Omental fat pad (tissue), 4 donors: Measurements from ENCODE around the gene BMAL1. TPM values are rescaled to one million over a fixed set of nuclear protein-coding genes. Genes with fewer than 3 reads are reported as not detected.

Experiments used
- ATAC-seq: fragments of 150-250 bp; one replicate; pipeline ENCODE4 v1.9.1; 2016; ENCODE audit warnings: mild to moderate bottlenecking, moderate library complexity; ENCODE audit not compliant: low FRiP score
- DNase-seq: peaks from one replicate; pipeline ENCODE4 v3.0.0-alpha.2; 2019; ENCODE audit warnings: low spot score
- total RNA-seq, 4 donors: library from RNA; depleted of rRNA; stranded (reverse); fragments of >200 nt; gene quantifications; one replicate each; pipeline ENCODE4 v1.1.0, GENCODE V29; 2016
- TF ChIP-seq, protein P1 (sequence below), 3 donors: fragments of 450-650 bp; IDR thresholded peaks; one replicate each; pipeline ENCODE4 v1.5.1; 2016 to 2017; ENCODE audit warnings: antibody characterized with exemption in 3 of 3, mild to moderate bottlenecking in 3 of 3, moderate library complexity in 2 of 3

Gene BMAL1
- total RNA-seq, 4 donors from 2014 or later: 52.5 to 60.5 (median 53.9) TPM

GRCh38 chr11:13415201-13415600, 137.6 kb downstream of the BMAL1 start:
- no peak for DNase-seq
- ATAC-seq: no peak
- TF ChIP-seq, protein P1, sequence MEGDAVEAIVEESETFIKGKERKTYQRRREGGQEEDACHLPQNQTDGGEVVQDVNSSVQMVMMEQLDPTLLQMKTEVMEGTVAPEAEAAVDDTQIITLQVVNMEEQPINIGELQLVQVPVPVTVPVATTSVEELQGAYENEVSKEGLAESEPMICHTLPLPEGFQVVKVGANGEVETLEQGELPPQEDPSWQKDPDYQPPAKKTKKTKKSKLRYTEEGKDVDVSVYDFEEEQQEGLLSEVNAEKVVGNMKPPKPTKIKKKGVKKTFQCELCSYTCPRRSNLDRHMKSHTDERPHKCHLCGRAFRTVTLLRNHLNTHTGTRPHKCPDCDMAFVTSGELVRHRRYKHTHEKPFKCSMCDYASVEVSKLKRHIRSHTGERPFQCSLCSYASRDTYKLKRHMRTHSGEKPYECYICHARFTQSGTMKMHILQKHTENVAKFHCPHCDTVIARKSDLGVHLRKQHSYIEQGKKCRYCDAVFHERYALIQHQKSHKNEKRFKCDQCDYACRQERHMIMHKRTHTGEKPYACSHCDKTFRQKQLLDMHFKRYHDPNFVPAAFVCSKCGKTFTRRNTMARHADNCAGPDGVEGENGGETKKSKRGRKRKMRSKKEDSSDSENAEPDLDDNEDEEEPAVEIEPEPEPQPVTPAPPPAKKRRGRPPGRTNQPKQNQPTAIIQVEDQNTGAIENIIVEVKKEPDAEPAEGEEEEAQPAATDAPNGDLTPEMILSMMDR (IDR thresholded peaks at IDR 0.05): no peak

GRCh38 chr11:13421561-13421960, 144.0 kb downstream of the BMAL1 start:
- DNase-seq: no peak
- no peak for ATAC-seq
- TF ChIP-seq, protein P1 (IDR thresholded peaks at IDR 0.05): no peak

DNA sequence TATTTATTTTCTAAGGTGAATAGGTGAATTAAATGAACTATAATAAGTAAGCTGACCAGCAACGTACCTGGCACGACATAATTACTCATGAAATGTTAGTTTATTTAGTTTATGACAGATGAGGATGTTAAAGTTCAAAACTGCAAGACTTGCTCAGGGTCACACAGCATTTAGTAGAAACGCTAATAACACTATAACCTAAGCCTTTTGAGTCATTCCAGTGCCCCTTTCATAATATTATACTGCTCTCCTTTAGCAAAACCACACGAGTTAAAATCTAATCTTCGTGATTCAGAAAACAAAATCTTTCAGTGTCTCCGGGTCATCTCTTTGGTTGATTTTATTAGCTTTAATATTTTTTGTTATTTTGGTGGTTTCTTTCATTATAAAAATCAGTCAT, 145.8 kb downstream of the BMAL1 start:
- TF ChIP-seq, protein P1 (IDR thresholded peaks at IDR 0.05): no peak
- no peak for DNase-seq

GRCh38 chr11:13427440-13427839, 149.8 kb downstream of the BMAL1 start:
- TF ChIP-seq, protein P1 (IDR thresholded peaks at IDR 0.05): no peak
- no peak for ATAC-seq
- no peak for DNase-seq

More for the DNA sequence above, 145.8 kb downstream of the BMAL1 start:
- no peak for ATAC-seq

DNA sequence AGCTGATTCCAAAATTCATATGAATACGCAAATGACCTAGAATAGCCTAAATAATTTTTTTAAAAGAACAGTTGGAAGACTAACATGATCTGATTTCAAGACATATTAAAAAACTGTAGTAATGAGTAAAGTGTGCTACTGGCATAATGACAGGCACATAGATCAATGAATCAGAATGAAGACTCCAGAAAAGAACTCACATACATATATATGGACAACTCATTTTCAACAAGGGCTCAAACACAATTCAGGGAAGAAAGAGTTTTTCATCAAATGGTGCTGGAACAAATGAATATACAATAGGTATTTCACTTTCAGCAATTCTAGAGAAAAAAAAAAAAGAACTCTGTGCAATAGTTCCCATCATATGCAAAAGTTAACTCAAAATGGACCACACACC, 151.7 kb downstream of the BMAL1 start:
- TF ChIP-seq, protein P1 (IDR thresholded peaks at IDR 0.05): no peak
- ATAC-seq: no peak
- no peak for DNase-seq

- TF ChIP-seq, protein P1 (IDR thresholded peaks at IDR 0.05): no peak
- DNase-seq (no peak), ATAC-seq (no peak)
Measured at GRCh38 chr11:13429836-13430235, 152.2 kb downstream of the BMAL1 start.

- TF ChIP-seq, protein P1 (IDR thresholded peaks at IDR 0.05): no peak
- DNase-seq: no peak
- no peak for ATAC-seq
Measured at GRCh38 chr11:13433437-13433836, 155.8 kb downstream of the BMAL1 start.
